DOHH2 (cell line): ENCODE measurements around the gene ZFYVE9.
"Not testable (repeated sequence)": the region's sequence is repeated elsewhere in the genome, so short reads cannot be mapped to it uniquely, and the experiment has no call there.

Experiments
- H3F3A ChIP-seq: fragments of 200-600 bp; sonication (generic), shearing (Covaris generic); 2 replicates; pipeline ENCODE4 v1.6.0; 2016; ENCODE audit warnings: antibody characterized with exemption, mild to moderate bottlenecking; ENCODE audit not compliant: control insufficient read depth, insufficient read depth
- H3K27ac ChIP-seq: fragments of 200-600 bp; sonication (generic); 2 replicates; pipeline ENCODE4 v1.5.1; 2014; ENCODE audit warnings: low read depth, mild to moderate bottlenecking, low read length, moderate library complexity
- H3K27me3 ChIP-seq: fragments of 200-600 bp; sonication (generic); 2 replicates; pipeline ENCODE4 v1.6.1; 2014; ENCODE audit warnings: mild to moderate bottlenecking, low read length, mixed read lengths; ENCODE audit not compliant: control insufficient read depth
- H3K36me3 ChIP-seq: fragments of 200-600 bp; sonication (generic); 2 replicates; pipeline ENCODE4 v1.6.1; 2014; ENCODE audit warnings: mild to moderate bottlenecking, low read length, moderate library complexity, mixed read lengths; ENCODE audit not compliant: control insufficient read depth
- H3K4me1 ChIP-seq: fragments of 200-600 bp; sonication (generic); 2 replicates; pipeline ENCODE4 v1.6.1; 2014; ENCODE audit warnings: mild to moderate bottlenecking, low read length, mixed read lengths; ENCODE audit not compliant: control insufficient read depth
- H3K4me2 ChIP-seq: fragments of 200-600 bp; sonication (generic); 2 replicates; pipeline ENCODE4 v1.6.0; 2014; ENCODE audit warnings: mild to moderate bottlenecking, low read length, moderate library complexity
- H3K4me3 ChIP-seq: fragments of 200-600 bp; sonication (generic); 2 replicates; pipeline ENCODE4 v1.5.1; 2014; ENCODE audit warnings: mild to moderate bottlenecking, low read length, mixed read lengths
- H3K79me2 ChIP-seq: fragments of 200-600 bp; sonication (generic); 2 replicates; pipeline ENCODE4 v1.6.1; 2014; ENCODE audit warnings: mild to moderate bottlenecking, low read length, mixed read lengths; ENCODE audit not compliant: control insufficient read depth
- H3K9me2 ChIP-seq: fragments of 200-600 bp; sonication (generic); replicated peaks from 2 replicates; pipeline ENCODE4 v1.6.1; 2014; ENCODE audit warnings: mild to moderate bottlenecking, low read length, mixed read lengths; ENCODE audit not compliant: control insufficient read depth
- H3K9me3 ChIP-seq: fragments of 200-600 bp; sonication (generic); 2 replicates; pipeline ENCODE4 v1.6.1; 2014; ENCODE audit warnings: antibody characterized with exemption, low read length, mixed read lengths; ENCODE audit not compliant: control insufficient read depth, insufficient read depth
- H4K20me1 ChIP-seq: fragments of 200-600 bp; sonication (generic); 2 replicates; pipeline ENCODE4 v1.6.0; 2014; ENCODE audit warnings: low read depth, mild to moderate bottlenecking, antibody characterized with exemption, low read length, moderate library complexity; ENCODE audit not compliant: control insufficient read depth, insufficient read depth
- EZH2phosphoT487 ChIP-seq: fragments of 200-600 bp; sonication (generic); IDR thresholded peaks from 2 replicates; pipeline ENCODE4 v1.6.1; 2017; ENCODE audit warnings: borderline replicate concordance, mild to moderate bottlenecking, antibody characterized with exemption, low read length, moderate library complexity, mixed read lengths
- TF ChIP-seq, protein P1 (sequence below): fragments of 200-600 bp; sonication (generic); IDR thresholded peaks from one replicate; pipeline ENCODE4 v1.5.1; 2014; ENCODE audit warnings: antibody characterized with exemption, mild to moderate bottlenecking, low read depth, low read length; ENCODE audit not compliant: poor library complexity, severe bottlenecking

The ZFYVE9 gene

GRCh38 chr1:52180176-52180575 is 38.3 kb downstream of the ZFYVE9 start:
- TF ChIP-seq, protein P1, sequence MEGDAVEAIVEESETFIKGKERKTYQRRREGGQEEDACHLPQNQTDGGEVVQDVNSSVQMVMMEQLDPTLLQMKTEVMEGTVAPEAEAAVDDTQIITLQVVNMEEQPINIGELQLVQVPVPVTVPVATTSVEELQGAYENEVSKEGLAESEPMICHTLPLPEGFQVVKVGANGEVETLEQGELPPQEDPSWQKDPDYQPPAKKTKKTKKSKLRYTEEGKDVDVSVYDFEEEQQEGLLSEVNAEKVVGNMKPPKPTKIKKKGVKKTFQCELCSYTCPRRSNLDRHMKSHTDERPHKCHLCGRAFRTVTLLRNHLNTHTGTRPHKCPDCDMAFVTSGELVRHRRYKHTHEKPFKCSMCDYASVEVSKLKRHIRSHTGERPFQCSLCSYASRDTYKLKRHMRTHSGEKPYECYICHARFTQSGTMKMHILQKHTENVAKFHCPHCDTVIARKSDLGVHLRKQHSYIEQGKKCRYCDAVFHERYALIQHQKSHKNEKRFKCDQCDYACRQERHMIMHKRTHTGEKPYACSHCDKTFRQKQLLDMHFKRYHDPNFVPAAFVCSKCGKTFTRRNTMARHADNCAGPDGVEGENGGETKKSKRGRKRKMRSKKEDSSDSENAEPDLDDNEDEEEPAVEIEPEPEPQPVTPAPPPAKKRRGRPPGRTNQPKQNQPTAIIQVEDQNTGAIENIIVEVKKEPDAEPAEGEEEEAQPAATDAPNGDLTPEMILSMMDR = no peak
- Histone ChIP-seq H3K9me3 (no peaks in the 10 kb centered on the region), H3K27ac (no peak overlapping the region), H3K4me2 (no peak overlapping the region), H3K36me3 (no peaks in the 10 kb centered on the region), H3K4me3 (no peak overlapping the region), H3F3A (no peaks in the 10 kb centered on the region), H3K27me3 (no peaks in the 10 kb centered on the region), H3K79me2 (no peaks in the 10 kb centered on the region), H3K9me2 (no peaks in the 10 kb centered on the region), H3K4me1 (no peaks in the 10 kb centered on the region), H4K20me1 (no peaks in the 10 kb centered on the region)

- not testable (repeated sequence) for H3K36me3 ChIP-seq, H3K4me2 ChIP-seq, H3K79me2 ChIP-seq, H3K9me3 ChIP-seq, H3K4me1 ChIP-seq, H3F3A ChIP-seq, H3K4me3 ChIP-seq, H3K9me2 ChIP-seq, H3K27ac ChIP-seq, H3K27me3 ChIP-seq, H4K20me1 ChIP-seq
Measured at GRCh38 chr1:52181759-52182158, 39.9 kb downstream of the ZFYVE9 start.

- H3K27me3 ChIP-seq, H3K36me3 ChIP-seq, H3K4me2 ChIP-seq, H4K20me1 ChIP-seq, H3F3A ChIP-seq, H3K79me2 ChIP-seq, H3K9me3 ChIP-seq, H3K9me2 ChIP-seq, H3K4me1 ChIP-seq, H3K27ac ChIP-seq, H3K4me3 ChIP-seq: not testable (repeated sequence)
Measured at GRCh38 chr1:52182328-52182727, 40.4 kb downstream of the ZFYVE9 start.

GRCh38 chr1:52182874-52183400 is 41.0 kb downstream of the ZFYVE9 start:
- no peaks in the 10 kb centered on the region for H3K4me1 ChIP-seq
- H3K27me3 ChIP-seq = no peaks in the 10 kb centered on the region
- H3K27ac ChIP-seq = no peak overlapping the region
- no peaks in the 10 kb centered on the region for H3K79me2 ChIP-seq
- H3K36me3 ChIP-seq = no peaks in the 10 kb centered on the region
- no peaks in the 10 kb centered on the region for H3F3A ChIP-seq
- H3K9me3 ChIP-seq = no peaks in the 10 kb centered on the region
- H4K20me1 ChIP-seq = no peaks in the 10 kb centered on the region
- no peaks in the 10 kb centered on the region for H3K9me2 ChIP-seq
- TF ChIP-seq, protein P1 = no peak
- no peak for TF ChIP-seq EZH2phosphoT487
- H3K4me3 ChIP-seq = no peak overlapping the region
- H3K4me2 ChIP-seq = no peak overlapping the region
